MCF 10A (cell line): ENCODE data around the gene HVCN1. TPM values are rescaled to one million over a fixed set of nuclear protein-coding genes. Genes with fewer than 3 reads are reported as not detected.

Experiments
- BruUV-seq: library from RNA; stranded (reverse); fragments of 400-500 nt; replicated peaks from 2 replicates; lab custom pipeline; 2021; lab: Mats Ljungman, UMichigan
- CTCF ChIA-PET: fragments of 300-600 bp; sonication (Branson Sonifier 250); formaldehyde crosslinking; extraction: SDS; loops from one replicate; lab custom pipeline; 2021; ENCODE audit warnings: antibody characterized with exemption, inconsistent platforms; lab: Yijun Ruan, JAX
- POLR2A ChIA-PET: fragments of 300-600, 350-650 bp; sonication (Branson Sonifier 250); formaldehyde crosslinking; extraction: SDS; loops from one replicate; lab custom pipeline; 2020; ENCODE audit warnings: antibody characterized with exemption, inconsistent platforms; lab: Yijun Ruan, JAX
- DNase-seq: peaks from one replicate; pipeline ENCODE4 v3.0.0-alpha.2; 2018; ENCODE audit not compliant: unreplicated experiment
- H3K27ac Mint-ChIP-seq: one replicate; pipeline ENCODE4 v1.8.0; 2022; ENCODE audit warnings: mild to moderate bottlenecking, low read depth, mixed read lengths; ENCODE audit not compliant: unreplicated experiment
- H3K27me3 Mint-ChIP-seq: one replicate; pipeline ENCODE4 v1.8.0; 2022; ENCODE audit warnings: mixed read lengths; ENCODE audit not compliant: insufficient read depth, unreplicated experiment
- H3K36me3 Mint-ChIP-seq: one replicate; pipeline ENCODE4 v1.8.0; 2022; ENCODE audit warnings: mild to moderate bottlenecking, moderate library complexity, mixed read lengths; ENCODE audit not compliant: insufficient read depth, unreplicated experiment
- H3K4me1 Mint-ChIP-seq: one replicate; pipeline ENCODE4 v1.8.0; 2022; ENCODE audit warnings: mixed read lengths; ENCODE audit not compliant: insufficient read depth, unreplicated experiment
- H3K4me3 Mint-ChIP-seq: one replicate; pipeline ENCODE4 v1.8.0; 2022; ENCODE audit warnings: mild to moderate bottlenecking, moderate library complexity, mixed read lengths; ENCODE audit not compliant: unreplicated experiment
- H3K9me3 Mint-ChIP-seq: one replicate; pipeline ENCODE4 v1.8.0; 2022; ENCODE audit warnings: mixed read lengths; ENCODE audit not compliant: unreplicated experiment
- intact Hi-C: fragments of 100-400 bp; cut with micrococcal nuclease; formaldehyde crosslinking; loops from 2 replicates; pipeline ENCODE4 v1.14.1; 2022
- total RNA-seq: library from RNA; stranded (reverse); gene quantifications from 2 replicates; pipeline ENCODE4 v1.2.3, GENCODE V29; 2022
- TF ChIP-seq, protein P1 (sequence below): fragments of 200-600 bp; IDR thresholded peaks from one replicate; pipeline ENCODE4 v1.8.0; 2022; ENCODE audit warnings: antibody characterized with exemption, mild to moderate bottlenecking; ENCODE audit not compliant: unreplicated experiment

The HVCN1 gene
- total RNA-seq, 1 experiment from 2014 or later = not detected

DNA sequence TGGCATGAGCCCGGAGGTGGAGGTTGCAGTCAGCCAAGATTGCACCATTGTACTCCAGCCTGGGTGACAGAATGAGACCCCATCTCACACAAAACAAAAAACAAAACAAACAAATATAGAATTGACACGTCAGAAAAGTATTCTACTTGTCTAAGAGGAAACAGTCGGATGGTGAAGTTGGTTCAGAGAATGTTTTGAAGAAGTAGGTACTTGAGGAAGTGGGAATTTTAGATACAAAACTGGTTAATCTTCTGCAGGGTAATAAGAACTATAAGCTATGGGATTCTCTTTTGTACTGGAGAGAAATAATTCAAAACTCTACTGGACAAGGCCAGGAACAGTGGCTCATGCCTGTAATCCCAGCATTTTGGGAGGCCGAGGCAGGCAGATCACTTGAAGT lies 89.6 kb downstream of the HVCN1 start:
- no peak overlapping the region for H3K4me3 Mint-ChIP-seq
- H3K9me3 Mint-ChIP-seq = no peaks in the 10 kb centered on the region
- POLR2A ChIA-PET = interaction anchor here (0.8 to 4.8 kb wide), 5 partner anchors 14 to 131 kb away, joined by 3 to 32 read pairs (median 6); partner anchors contain the start of genes FAM216A and GPN3
- no TSS peak for BruUV-seq
- intact Hi-C loops = no loop called here
- H3K27me3 Mint-ChIP-seq = no peaks in the 10 kb centered on the region
- no peaks in the 10 kb centered on the region for H3K36me3 Mint-ChIP-seq
- H3K4me1 Mint-ChIP-seq = peaks cover 7% of the 10 kb centered on the region
- TF ChIP-seq, protein P1, sequence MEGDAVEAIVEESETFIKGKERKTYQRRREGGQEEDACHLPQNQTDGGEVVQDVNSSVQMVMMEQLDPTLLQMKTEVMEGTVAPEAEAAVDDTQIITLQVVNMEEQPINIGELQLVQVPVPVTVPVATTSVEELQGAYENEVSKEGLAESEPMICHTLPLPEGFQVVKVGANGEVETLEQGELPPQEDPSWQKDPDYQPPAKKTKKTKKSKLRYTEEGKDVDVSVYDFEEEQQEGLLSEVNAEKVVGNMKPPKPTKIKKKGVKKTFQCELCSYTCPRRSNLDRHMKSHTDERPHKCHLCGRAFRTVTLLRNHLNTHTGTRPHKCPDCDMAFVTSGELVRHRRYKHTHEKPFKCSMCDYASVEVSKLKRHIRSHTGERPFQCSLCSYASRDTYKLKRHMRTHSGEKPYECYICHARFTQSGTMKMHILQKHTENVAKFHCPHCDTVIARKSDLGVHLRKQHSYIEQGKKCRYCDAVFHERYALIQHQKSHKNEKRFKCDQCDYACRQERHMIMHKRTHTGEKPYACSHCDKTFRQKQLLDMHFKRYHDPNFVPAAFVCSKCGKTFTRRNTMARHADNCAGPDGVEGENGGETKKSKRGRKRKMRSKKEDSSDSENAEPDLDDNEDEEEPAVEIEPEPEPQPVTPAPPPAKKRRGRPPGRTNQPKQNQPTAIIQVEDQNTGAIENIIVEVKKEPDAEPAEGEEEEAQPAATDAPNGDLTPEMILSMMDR = no peak
- no peak for DNase-seq
- H3K27ac Mint-ChIP-seq = no peak overlapping the region
- CTCF ChIA-PET = interaction anchor here (0.6 to 8.9 kb wide), 18 partner anchors 8 to 620 kb away, joined by 3 to 239 read pairs (median 10); partner anchors contain the start of genes ARPC3, FAM216A, GPN3 and RAD9B

Other genes with a start within 250 kb of the HVCN1 start
- 230 and 245 TPM in 2 replicates for gene ARPC3, start 238.8 kb downstream of the HVCN1 start, total RNA-seq
- gene GPN3, start 220.9 kb downstream of the HVCN1 start, total RNA-seq = 16.1 and 18.1 TPM in 2 replicates
- 19.9 and 25.8 TPM in 2 replicates for gene FAM216A, start 220.3 kb downstream of the HVCN1 start, total RNA-seq
- 125 and 131 TPM in 2 replicates for gene VPS29, start 187.0 kb downstream of the HVCN1 start, total RNA-seq
- gene RAD9B, start 186.8 kb downstream of the HVCN1 start, total RNA-seq = 1.0 and 1.5 TPM in 2 replicates
- 32.0 and 36.5 TPM in 2 replicates for gene PPTC7, start 105.8 kb downstream of the HVCN1 start, total RNA-seq
- gene TCTN1, start 75.0 kb downstream of the HVCN1 start, total RNA-seq = 36.5 and 38.9 TPM in 2 replicates
- gene PPP1CC, start 53.8 kb upstream of the HVCN1 start, total RNA-seq = 79.4 and 94.6 TPM in 2 replicates
- not detected in 2 replicates for gene CCDC63, start 157.9 kb upstream of the HVCN1 start, total RNA-seq
- gene MYL2, start 231.5 kb upstream of the HVCN1 start, total RNA-seq = not detected in 2 replicates